Chondrocyte (in vitro differentiated cells): Measurements from ENCODE around the gene SLC35F3. TPM values are rescaled to one million over a fixed set of nuclear protein-coding genes. Genes with fewer than 3 reads are reported as not detected.

Experiments
- DNase-seq: peaks from one replicate; pipeline ENCODE4 v3.0.0; 2021; ENCODE audit warnings: mixed read lengths, low spot score
- H3K27ac Mint-ChIP-seq: one replicate; pipeline ENCODE4 v1.8.0; 2021; ENCODE audit warnings: mild to moderate bottlenecking, moderate library complexity, mixed read lengths; ENCODE audit not compliant: unreplicated experiment
- H3K27me3 Mint-ChIP-seq: 2 replicates; pipeline ENCODE4 v1.8.0; 2021; ENCODE audit warnings: low read depth, mixed read lengths
- H3K36me3 Mint-ChIP-seq: 2 replicates; pipeline ENCODE4 v1.8.0; 2021; ENCODE audit warnings: low read depth, mixed read lengths
- H3K4me1 Mint-ChIP-seq: 2 replicates; pipeline ENCODE4 v1.8.0; 2021; ENCODE audit warnings: low read depth, mild to moderate bottlenecking, mixed read lengths
- H3K4me3 Mint-ChIP-seq: one replicate; pipeline ENCODE4 v1.8.0; 2021; ENCODE audit warnings: mild to moderate bottlenecking, moderate library complexity, mixed read lengths; ENCODE audit not compliant: unreplicated experiment
- H3K9me3 Mint-ChIP-seq: 2 replicates; pipeline ENCODE4 v1.8.0; 2021; ENCODE audit warnings: low read depth, mixed read lengths
- CTCF ChIP-seq: fragments of 200-600 bp; sonication (generic); IDR thresholded peaks from 2 replicates; pipeline ENCODE4 v1.5.0; 2021; ENCODE audit warnings: antibody characterized with exemption, mild to moderate bottlenecking, moderate library complexity
- total RNA-seq: library from RNA; stranded (reverse); gene quantifications from 3 replicates; pipeline ENCODE4 v1.2.1, GENCODE V29; 2021

Gene SLC35F3
- total RNA-seq, 1 donor from 2014 or later = not detected

- Mint-ChIP-seq H3K4me3 (no peak overlapping the region), H3K27me3 (peaks cover 5% of the 10 kb centered on the region), H3K4me1 (no peaks in the 10 kb centered on the region), H3K9me3 (no peaks in the 10 kb centered on the region), H3K27ac (no peak overlapping the region), H3K36me3 (no peaks in the 10 kb centered on the region)
- no peak for DNase-seq
- TF ChIP-seq CTCF = no peak
Measured at GRCh38 chr1:234270581-234271242, 366.2 kb downstream of the SLC35F3 start.

- Mint-ChIP-seq H3K27me3 (peaks cover 5% of the 10 kb centered on the region), H3K27ac (no peak overlapping the region), H3K4me1 (no peaks in the 10 kb centered on the region), H3K9me3 (no peaks in the 10 kb centered on the region), H3K36me3 (no peaks in the 10 kb centered on the region), H3K4me3 (no peak overlapping the region)
- no peak for TF ChIP-seq CTCF
- DNase-seq = no peak
Measured at GRCh38 chr1:234271243-234271606, 366.7 kb downstream of the SLC35F3 start.

GRCh38 chr1:234272656-234273312 is 368.3 kb downstream of the SLC35F3 start:
- no peak for DNase-seq
- Mint-ChIP-seq H3K27ac (no peak overlapping the region), H3K27me3 (peaks cover 5% of the 10 kb centered on the region), H3K9me3 (no peaks in the 10 kb centered on the region), H3K4me1 (no peaks in the 10 kb centered on the region), H3K4me3 (no peak overlapping the region), H3K36me3 (no peaks in the 10 kb centered on the region)
- TF ChIP-seq CTCF = no peak

- no peak for TF ChIP-seq CTCF
- no peak for DNase-seq
- H3K27ac Mint-ChIP-seq = no peak overlapping the region
- no peaks in the 10 kb centered on the region for H3K4me1 Mint-ChIP-seq
- no peak overlapping the region for H3K4me3 Mint-ChIP-seq
- H3K27me3 Mint-ChIP-seq = peaks cover 5% of the 10 kb centered on the region
- no peaks in the 10 kb centered on the region for H3K9me3 Mint-ChIP-seq
- no peaks in the 10 kb centered on the region for H3K36me3 Mint-ChIP-seq
Measured at GRCh38 chr1:234273981-234274380, 369.5 kb downstream of the SLC35F3 start.

- Mint-ChIP-seq H3K4me3 (no peak overlapping the region), H3K9me3 (no peaks in the 10 kb centered on the region), H3K27me3 (peaks cover 5% of the 10 kb centered on the region), H3K4me1 (no peaks in the 10 kb centered on the region), H3K27ac (no peak overlapping the region), H3K36me3 (no peaks in the 10 kb centered on the region)
- no peak for DNase-seq
- TF ChIP-seq CTCF = no peak
Measured at GRCh38 chr1:234276151-234276788, 371.8 kb downstream of the SLC35F3 start.
